GM12874 (cell line): ENCODE measurements around the gene NTRK2.

Source experiments
- CTCF ChIP-seq: IDR thresholded peaks from 2 replicates; pipeline ENCODE4 v1.5.1; 2011; ENCODE audit warnings: low read depth, mild to moderate bottlenecking, control low read depth, low read length, moderate library complexity; ENCODE audit not compliant: insufficient read depth

Gene NTRK2

GRCh38 chr9:84710701-84711397, 41.3 kb downstream of the NTRK2 start:
- no peak for TF ChIP-seq CTCF

GRCh38 chr9:84711398-84711777, 41.9 kb downstream of the NTRK2 start:
- no peak for TF ChIP-seq CTCF

GRCh38 chr9:84711936-84712335, 42.4 kb downstream of the NTRK2 start:
- TF ChIP-seq CTCF = no peak

GRCh38 chr9:84716217-84716616, 46.7 kb downstream of the NTRK2 start:
- TF ChIP-seq CTCF = no peak

GRCh38 chr9:84718476-84718875, 48.9 kb downstream of the NTRK2 start:
- TF ChIP-seq CTCF = no peak

GRCh38 chr9:84722388-84722989, 53.0 kb downstream of the NTRK2 start:
- TF ChIP-seq CTCF = no peak

GRCh38 chr9:84723426-84723825, 53.9 kb downstream of the NTRK2 start:
- TF ChIP-seq CTCF = no peak
